OCI-LY3 (cell line): ENCODE data around the gene RGS18.
"Not testable (repeated sequence)": the region's sequence is repeated elsewhere in the genome, so short reads cannot be mapped to it uniquely, and the experiment has no call there.

ENCODE experiments used
- H2AFZ ChIP-seq: fragments of 200-600, 300-600 bp; shearing (Covaris generic); 2 replicates; pipeline ENCODE4 v1.6.0; 2014; ENCODE audit warnings: antibody characterized with exemption, low read depth, low read length
- H3K27ac ChIP-seq: fragments of 200-600, 300-600 bp; sonication (generic); 2 replicates; pipeline ENCODE4 v1.5.1; 2014; ENCODE audit warnings: mild to moderate bottlenecking, low read length, moderate library complexity, mixed read lengths
- H3K27me3 ChIP-seq: fragments of 200-600, 300-600 bp; sonication (generic); 2 replicates; pipeline ENCODE4 v1.6.1; 2014; ENCODE audit warnings: low read depth, low read length, mixed read lengths
- H3K36me3 ChIP-seq: fragments of 200-600, 300-600 bp; sonication (generic); replicated peaks from 2 replicates; pipeline ENCODE3; 2014; ENCODE audit warnings: low read depth, low read length, mixed read lengths
- H3K4me1 ChIP-seq: fragments of 300-600, 200-600 bp; sonication (generic); 2 replicates; pipeline ENCODE4 v1.6.1; 2014; ENCODE audit warnings: low read length, mixed read lengths
- H3K4me2 ChIP-seq: fragments of 200-600, 300-600 bp; sonication (generic); 2 replicates; pipeline ENCODE4 v1.6.1; 2014; ENCODE audit warnings: low read length, mixed read lengths
- H3K4me3 ChIP-seq: fragments of 300-600, 200-600 bp; sonication (generic); 2 replicates; pipeline ENCODE4 v1.5.1; 2014; ENCODE audit warnings: antibody characterized with exemption, mild to moderate bottlenecking, low read length, moderate library complexity
- H3K79me2 ChIP-seq: fragments of 300-600, 200-600 bp; shearing (Covaris generic); 2 replicates; pipeline ENCODE4 v1.6.1; 2014; ENCODE audit warnings: mild to moderate bottlenecking, low read length, mixed read lengths
- H3K9ac ChIP-seq: fragments of 300-600, 200-600 bp; shearing (Covaris generic); 2 replicates; pipeline ENCODE4 v1.6.0; 2014; ENCODE audit warnings: mild to moderate bottlenecking, low read length, moderate library complexity
- H3K9me3 ChIP-seq: fragments of 200-600, 300-600 bp; shearing (Covaris generic); 2 replicates; pipeline ENCODE4 v1.6.1; 2014; ENCODE audit warnings: low read length, mixed read lengths; ENCODE audit not compliant: insufficient read depth
- H4K20me1 ChIP-seq: fragments of 200-600, 300-600 bp; sonication (generic); 2 replicates; pipeline ENCODE4 v1.6.1; 2016; ENCODE audit warnings: low read length, mixed read lengths; ENCODE audit not compliant: insufficient read depth
- EZH2phosphoT487 ChIP-seq: fragments of 200-600 bp; shearing (Covaris generic); IDR thresholded peaks from 2 replicates; pipeline ENCODE4 v1.6.1; 2018; ENCODE audit warnings: antibody characterized with exemption, mixed run types, low read depth
- TF ChIP-seq, protein P1 (sequence below): fragments of 200-600, 300-600 bp; sonication (generic); IDR thresholded peaks from 2 replicates; pipeline ENCODE4 v1.5.1; 2014; ENCODE audit warnings: antibody characterized with exemption, low read length, low read depth

RGS18 gene

GRCh38 chr1:192227330-192227729 is 69.1 kb downstream of the RGS18 start:
- TF ChIP-seq, protein P1, sequence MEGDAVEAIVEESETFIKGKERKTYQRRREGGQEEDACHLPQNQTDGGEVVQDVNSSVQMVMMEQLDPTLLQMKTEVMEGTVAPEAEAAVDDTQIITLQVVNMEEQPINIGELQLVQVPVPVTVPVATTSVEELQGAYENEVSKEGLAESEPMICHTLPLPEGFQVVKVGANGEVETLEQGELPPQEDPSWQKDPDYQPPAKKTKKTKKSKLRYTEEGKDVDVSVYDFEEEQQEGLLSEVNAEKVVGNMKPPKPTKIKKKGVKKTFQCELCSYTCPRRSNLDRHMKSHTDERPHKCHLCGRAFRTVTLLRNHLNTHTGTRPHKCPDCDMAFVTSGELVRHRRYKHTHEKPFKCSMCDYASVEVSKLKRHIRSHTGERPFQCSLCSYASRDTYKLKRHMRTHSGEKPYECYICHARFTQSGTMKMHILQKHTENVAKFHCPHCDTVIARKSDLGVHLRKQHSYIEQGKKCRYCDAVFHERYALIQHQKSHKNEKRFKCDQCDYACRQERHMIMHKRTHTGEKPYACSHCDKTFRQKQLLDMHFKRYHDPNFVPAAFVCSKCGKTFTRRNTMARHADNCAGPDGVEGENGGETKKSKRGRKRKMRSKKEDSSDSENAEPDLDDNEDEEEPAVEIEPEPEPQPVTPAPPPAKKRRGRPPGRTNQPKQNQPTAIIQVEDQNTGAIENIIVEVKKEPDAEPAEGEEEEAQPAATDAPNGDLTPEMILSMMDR: no peak
- TF ChIP-seq EZH2phosphoT487: no peak
- Histone ChIP-seq H3K27ac (no peak overlapping the region), H3K4me3 (no peak overlapping the region), H3K27me3 (no peaks in the 10 kb centered on the region), H2AFZ (no peak overlapping the region), H3K4me2 (no peak overlapping the region), H3K79me2 (no peaks in the 10 kb centered on the region), H3K36me3 (no peaks in the 10 kb centered on the region), H4K20me1 (no peaks in the 10 kb centered on the region), H3K9ac (no peak overlapping the region), H3K9me3 (no peaks in the 10 kb centered on the region), H3K4me1 (no peaks in the 10 kb centered on the region)

- H3K27ac ChIP-seq, H3K4me1 ChIP-seq: not testable (repeated sequence)
These were observed 69.7 kb downstream of the RGS18 start for GRCh38 chr1:192227980-192228379.

GRCh38 chr1:192232817-192233417 is 74.7 kb downstream of the RGS18 start:
- no peak overlapping the region for H3K27ac ChIP-seq
- H3K9me3 ChIP-seq: no peaks in the 10 kb centered on the region
- no peak for TF ChIP-seq EZH2phosphoT487
- TF ChIP-seq, protein P1: no peak
- H3K4me3 ChIP-seq: no peak overlapping the region
- H3K27me3 ChIP-seq: no peaks in the 10 kb centered on the region
- H3K79me2 ChIP-seq: no peaks in the 10 kb centered on the region
- H4K20me1 ChIP-seq: no peaks in the 10 kb centered on the region
- no peaks in the 10 kb centered on the region for H3K36me3 ChIP-seq
- no peak overlapping the region for H3K9ac ChIP-seq
- H3K4me1 ChIP-seq: no peaks in the 10 kb centered on the region
- H2AFZ ChIP-seq: no peak overlapping the region
- no peak overlapping the region for H3K4me2 ChIP-seq

More at GRCh38 chr1:192227980-192228379, 69.7 kb downstream of the RGS18 start:
- not testable (repeated sequence) for H4K20me1 ChIP-seq, H3K79me2 ChIP-seq, H3K4me3 ChIP-seq, H3K36me3 ChIP-seq, H3K9ac ChIP-seq, H3K9me3 ChIP-seq, H2AFZ ChIP-seq, H3K4me2 ChIP-seq, H3K27me3 ChIP-seq

- H2AFZ ChIP-seq: no peak overlapping the region
- no peaks in the 10 kb centered on the region for H3K9me3 ChIP-seq
- H3K4me1 ChIP-seq: no peaks in the 10 kb centered on the region
- H3K4me3 ChIP-seq: no peak overlapping the region
- H4K20me1 ChIP-seq: no peaks in the 10 kb centered on the region
- no peak for TF ChIP-seq EZH2phosphoT487
- TF ChIP-seq, protein P1: no peak
- H3K36me3 ChIP-seq: no peaks in the 10 kb centered on the region
- no peaks in the 10 kb centered on the region for H3K27me3 ChIP-seq
- no peak overlapping the region for H3K27ac ChIP-seq
- no peak overlapping the region for H3K4me2 ChIP-seq
- no peaks in the 10 kb centered on the region for H3K79me2 ChIP-seq
- H3K9ac ChIP-seq: no peak overlapping the region
These were observed 76.9 kb downstream of the RGS18 start for GRCh38 chr1:192235127-192235526.
